ENCODE data around the gene CHM.
"Not testable (repeated sequence)": the region's sequence is repeated elsewhere in the genome, so short reads cannot be mapped to it uniquely, and the experiment has no call there.

CHM gene

DNA sequence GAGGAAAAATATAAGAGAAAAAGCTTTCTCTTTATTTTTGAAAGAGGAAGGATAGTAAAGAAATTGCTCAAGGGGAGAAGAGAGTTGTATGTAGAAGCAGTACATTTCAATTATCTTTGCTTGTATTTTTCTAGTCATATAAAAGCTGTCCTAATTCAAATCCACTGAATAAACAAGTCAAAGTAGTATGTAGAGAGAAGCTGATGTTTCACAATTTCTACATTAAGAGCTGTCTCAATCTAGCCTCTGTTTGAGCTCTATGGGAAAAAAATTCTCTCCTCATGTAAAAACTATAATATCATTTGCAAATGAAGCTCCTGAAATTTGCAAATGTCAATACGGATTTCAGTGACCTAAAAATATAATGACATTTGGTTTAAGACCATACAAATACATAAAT is 52.6 kb downstream of the CHM start:
- no peak for DNase-seq

DNA sequence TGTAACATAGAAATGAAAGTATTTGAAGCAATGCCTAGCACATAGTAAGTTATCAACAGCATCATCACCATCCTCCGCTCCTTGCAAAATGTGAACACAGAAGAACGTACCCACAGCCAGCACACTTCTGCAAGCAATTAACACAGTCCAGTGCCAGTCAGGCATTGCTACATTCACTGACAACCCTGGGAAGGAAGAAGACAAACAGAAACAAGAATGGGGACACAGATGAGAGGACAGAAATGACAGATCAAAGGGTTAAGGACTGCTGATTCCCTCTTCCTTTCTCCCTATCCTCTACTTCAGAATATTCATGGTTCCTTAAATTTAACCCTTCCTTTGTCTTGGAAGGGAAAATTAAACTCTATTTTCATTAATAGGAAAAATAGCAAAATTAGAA is 53.1 kb downstream of the CHM start:
- no peak for DNase-seq

DNA sequence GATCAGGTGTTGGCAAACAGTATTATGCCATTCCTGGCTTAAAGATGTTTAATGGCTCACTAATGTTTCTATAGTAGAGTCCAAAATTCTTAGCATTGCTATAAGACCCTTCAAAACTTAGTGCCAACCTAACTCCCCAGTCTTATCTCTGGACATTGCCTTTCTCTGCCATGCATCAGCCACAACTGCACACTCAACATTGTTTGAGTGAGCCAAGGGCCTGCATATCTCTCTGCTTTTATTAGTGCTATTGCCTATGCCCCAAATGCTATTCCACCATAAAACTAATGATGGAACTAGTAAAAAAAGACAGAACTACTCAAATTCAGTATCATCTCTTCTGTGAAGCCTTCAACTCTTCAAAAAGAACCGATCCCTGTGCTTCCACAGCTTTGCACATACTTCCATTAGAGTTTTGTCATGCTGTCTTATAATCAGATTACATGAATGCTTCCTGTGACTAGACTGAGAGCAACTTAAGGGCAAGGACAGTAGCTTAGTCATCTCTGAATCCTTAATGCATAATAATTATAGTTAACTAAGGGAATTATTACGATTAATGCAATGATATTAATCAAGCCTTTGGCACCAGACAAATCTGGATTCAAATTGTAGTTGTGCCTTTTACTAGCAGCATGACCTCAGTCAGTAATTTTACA is 53.7 kb downstream of the CHM start:
- no peak for DNase-seq

DNA sequence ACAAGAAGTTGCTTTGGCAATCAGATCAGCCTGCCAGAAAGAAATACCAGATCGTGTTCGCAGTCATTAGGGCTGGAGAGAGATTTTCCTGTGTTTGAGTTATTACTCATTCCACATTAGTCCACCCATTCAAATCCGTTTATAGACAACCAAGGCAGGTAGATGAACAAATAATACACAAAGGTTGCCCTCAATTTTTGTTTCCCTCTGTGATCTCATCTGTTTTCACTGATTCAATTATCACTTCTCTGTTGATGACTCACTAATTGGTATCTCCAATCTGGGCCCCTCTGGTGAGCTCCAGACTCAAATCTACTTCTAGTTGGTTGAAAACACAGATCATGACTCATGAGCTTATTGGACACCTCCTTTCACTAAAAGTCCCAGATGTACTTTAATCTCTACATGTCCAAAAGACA is 54.5 kb downstream of the CHM start:
- no peak for DNase-seq

DNA sequence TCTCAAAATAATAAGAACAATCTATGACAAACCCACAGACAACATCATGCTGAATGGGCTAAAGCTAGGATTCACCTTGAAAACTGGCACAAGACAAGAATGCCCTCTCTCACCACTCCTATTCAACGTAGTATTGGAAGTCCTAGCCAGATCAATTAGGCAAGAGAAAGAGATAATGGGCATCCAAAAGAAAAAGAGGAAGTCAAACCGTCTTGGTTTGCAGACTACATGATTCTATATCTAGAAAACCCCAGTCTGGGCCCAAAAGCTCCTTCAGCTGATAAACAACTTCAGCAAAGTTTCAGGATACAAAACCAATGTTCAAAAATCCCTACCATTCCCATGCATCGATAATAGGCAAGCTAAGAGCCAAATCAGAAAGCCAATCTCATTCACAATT is 59.0 kb downstream of the CHM start:
- DNase-seq = no peak

DNA sequence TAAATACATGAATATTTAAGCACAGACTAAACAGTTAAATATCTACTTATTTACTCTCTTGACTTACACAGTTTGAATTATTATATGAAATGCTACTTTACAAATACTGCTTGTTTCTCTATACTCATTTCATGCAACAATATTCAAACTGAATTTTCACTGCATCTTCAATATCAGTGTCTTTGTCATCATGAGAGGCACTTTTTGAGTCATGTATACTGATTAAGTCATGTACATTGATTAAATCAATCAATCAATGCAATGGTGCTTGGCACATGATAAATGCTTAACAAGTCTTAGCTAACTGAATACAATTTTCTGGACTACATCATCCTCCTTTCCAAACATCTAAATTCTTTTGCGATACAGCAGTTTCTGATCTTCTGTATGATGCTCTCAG is 67.1 kb downstream of the CHM start:
- DNase-seq = no peak

DNA sequence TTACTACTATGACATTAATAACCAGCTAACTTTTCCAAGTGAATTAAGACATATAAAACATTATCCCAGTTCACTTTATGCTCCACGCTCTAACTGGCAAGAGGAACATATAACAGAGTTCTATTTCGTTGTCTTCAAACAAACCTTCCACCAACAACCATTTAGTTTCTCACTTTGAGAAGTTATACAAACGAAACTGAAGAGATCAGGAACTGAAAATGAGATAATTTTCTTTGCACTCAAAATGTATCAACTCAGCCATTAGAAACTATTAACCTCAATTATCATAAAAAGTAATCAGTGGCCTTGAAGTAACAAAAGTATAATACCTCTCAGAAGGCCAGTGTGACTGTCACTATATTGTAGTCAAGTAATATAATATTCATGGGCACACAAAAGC is 70.1 kb downstream of the CHM start:
- no peak for DNase-seq

DNA sequence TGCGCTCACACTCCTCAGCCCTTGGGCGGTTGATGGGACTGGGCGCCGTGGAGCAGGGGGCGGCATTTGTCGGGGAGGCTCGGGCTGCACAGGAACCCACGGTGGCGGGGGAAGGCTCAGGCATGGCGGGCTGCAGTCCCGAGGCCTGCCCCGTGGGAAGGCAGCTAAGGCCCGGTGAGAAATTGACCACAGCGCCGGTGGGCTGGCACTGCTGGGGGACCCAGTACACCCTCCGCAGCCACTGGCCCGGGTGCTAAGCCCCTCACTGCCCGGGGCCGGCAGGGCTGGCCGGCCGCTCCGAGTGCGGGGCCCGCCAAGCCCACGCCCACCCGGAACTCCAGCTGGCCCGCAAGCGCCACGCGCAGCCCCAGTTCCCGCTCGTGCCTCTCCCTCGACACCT is 75.0 kb downstream of the CHM start:
- DNase-seq = not testable (repeated sequence)

DNA sequence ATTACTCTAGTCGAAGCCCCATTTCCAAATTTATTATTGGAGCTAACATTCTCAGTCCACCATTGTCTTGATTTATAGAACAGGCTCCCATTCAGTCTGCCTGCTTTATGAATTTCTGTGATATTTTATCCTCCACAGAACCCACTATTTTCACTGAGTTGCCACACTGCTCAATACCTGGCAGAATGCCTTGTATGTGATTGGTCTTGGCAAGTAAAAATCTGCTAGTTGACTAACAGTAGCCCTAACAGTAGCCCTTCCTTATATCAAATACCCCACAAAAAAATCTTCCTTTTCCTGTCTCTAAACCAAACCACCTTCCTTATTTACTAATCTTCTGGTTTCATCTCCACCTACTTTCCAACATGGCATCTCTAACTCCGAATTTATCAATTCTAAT is 82.6 kb downstream of the CHM start:
- no peak for DNase-seq

DNA sequence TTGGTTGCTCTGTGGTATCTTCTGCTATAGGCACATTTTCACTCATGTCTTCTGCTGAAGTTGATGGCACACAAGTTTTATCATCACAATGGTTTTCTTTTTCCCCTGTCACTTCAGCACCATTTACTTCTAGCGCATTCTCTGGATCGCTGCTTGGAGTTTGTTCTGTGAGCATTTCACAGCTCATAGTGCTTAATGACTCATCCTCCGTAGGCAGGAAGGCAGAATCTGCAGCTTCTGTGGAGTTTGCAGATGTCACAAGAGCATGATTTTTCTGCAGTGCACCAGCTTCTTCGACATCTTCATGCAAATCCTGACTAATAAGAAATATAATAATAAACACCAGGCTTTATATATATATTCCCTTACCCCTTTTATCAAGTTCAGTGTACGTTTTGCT is 83.6 kb downstream of the CHM start:
- no peak for DNase-seq

DNA sequence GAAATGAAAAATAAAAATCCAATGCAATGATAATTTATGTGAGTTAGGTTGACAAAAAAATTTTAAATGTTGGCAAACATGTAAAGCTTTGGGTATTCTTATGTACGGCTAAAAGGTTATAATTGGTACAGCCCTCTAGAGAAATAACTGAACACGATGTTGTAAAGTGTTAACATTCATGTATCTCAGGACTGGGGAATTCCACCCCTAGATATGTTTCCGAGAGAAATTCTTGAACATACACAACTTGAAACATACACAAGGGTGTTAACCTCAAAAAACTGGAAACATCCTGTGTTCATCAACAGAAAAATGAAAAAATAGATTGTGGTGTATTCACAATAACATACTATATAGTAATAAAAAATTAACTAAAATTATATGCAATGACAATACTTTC is 91.8 kb downstream of the CHM start:
- DNase-seq = no peak

DNA sequence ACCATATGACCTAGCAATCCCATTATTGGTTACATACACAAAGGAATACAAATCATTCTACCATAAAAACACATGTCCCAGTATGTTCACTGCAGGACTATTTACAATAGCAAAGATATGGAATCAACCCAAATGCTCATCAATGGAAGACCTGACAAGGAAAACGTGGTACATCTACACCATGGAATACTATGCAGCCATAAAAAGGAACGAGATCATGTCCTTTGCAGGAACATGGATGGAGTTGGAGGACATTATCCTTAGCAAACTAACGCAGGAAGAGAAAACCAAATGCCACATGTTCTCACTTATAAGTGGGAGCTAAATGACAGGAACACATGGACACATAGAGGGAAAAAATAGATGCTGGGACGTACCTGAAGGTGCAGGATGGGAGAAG is 102.6 kb downstream of the CHM start:
- not testable (repeated sequence) for DNase-seq

DNA sequence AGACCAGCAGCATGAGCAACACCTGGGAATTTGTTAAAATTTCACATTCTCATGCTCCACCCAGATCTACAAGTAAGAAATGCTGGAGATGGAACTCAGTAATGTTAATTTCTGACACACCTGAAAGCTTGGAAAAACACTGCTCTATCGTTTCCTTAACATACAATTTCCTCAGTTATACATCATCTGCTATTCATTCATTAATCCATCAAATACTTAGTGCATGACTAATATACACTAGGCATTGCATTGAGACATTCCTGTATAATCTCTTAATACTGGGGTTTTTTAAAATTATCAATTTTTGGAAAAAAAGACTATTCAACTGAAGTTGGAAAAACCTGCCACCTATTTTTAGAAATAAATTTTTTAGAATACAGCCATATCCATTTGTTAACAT is 106.1 kb downstream of the CHM start:
- DNase-seq = no peak

DNA sequence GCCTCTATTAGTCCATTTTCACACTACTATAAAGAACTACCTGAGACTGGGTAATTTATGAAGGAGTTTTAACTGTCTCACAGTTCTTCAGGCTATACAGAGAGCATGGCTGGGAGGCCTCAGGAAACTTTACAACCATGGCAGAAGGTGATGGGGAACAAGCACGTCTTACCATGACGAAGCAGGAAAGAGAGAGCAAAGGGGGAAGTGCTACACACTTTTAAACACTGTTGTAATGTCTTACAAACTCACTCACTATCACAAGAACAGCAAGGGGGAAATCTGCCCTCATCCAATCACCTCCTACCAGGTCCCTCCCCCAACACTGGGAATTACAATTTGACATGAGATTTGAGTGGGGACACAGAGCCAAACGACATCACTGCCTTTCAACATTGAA is 107.4 kb downstream of the CHM start:
- not testable (repeated sequence) for DNase-seq

DNA sequence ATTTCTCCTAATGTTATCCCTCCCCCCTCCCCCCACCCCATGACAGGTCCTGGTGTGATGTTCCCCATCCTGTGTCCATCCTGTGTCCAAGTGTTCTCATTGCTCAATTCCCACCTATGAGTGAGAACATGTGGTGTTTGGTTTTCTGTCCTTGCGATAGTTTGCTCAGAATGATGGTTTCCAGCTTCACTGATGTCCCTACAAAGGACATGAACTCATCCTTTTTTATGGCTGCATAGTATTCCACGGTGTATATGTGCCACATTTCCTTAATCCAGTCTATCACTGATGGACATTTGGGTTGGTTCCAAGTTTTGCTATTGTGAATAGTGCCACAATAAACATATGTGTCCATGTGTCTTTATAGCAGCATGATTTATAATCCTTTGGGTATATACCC is 113.0 kb downstream of the CHM start:
- not testable (repeated sequence) for DNase-seq

DNA sequence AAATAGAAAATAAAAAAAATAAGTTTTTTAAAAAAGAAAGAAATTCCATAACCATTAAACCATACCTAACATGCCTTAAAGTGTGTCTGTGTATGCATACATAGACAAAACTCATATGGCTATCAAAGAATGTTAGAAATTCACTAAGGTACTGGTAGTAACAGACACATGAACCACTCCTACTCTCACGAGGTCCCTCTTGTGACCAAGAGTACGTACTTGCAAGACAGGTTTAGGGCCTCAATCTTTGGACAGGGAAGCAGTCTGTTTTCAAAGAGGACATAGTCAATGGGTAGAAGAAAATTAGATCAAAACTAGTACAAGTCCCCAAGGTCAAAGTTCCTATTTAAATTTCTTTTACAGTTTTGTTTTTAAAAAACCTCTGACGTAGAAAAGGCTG is 117.3 kb downstream of the CHM start:
- no peak for DNase-seq

DNA sequence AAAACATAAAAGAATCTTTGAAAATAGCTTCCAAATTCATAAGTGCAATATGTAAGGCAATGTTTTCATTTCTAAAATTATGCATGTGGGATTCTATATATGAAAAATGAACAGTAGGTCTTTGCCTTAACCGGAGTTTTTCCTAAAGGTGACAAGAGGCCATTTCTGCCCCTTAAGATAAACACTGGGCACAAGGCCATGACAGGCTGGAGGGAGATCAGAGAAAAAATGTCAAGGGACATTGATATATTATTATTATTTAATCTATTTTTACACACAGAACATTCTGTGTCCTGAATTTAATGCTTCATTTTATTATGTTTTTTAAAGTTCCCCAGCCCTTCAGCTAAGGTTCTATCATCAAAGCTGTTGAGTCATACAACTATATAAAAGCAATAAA is 118.8 kb downstream of the CHM start:
- DNase-seq = no peak

DNA sequence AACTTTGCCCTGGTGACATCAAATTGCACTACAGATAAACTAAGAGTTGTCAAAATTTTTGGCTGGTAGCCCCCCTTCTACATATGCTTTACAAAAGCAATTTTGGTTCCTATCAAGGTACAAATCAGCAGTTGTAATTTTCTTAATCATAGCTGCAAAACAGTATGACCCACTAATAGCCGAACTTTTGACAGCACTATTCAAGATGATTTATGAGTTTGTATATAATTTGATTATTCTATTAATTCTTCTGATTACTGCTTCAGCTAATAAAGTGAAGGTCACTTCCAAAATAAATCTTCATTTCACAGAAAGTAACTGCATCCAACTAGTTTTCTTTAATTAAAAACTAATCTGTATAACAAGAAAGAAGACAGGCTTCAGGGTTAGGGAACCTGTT is 119.6 kb downstream of the CHM start:
- DNase-seq = no peak

DNA sequence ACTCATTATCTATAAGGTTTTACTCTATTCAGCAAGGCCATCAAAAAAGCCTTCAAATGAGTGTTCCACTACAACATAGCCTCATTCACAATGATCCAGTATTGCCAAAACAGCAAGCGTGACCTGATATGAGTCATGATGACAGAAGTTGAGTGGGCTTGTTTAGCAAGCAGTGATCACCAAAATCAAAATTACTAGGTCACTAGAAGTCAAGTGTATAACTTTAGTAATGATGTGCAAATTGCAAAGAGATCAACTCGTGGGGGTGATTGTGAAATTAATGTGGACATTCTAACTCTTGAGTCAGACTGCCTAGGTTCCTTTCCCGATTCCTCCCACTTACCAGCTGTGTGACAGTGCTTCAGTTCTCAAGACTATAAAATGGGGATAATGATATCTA is 124.5 kb downstream of the CHM start:
- DNase-seq = no peak

DNA sequence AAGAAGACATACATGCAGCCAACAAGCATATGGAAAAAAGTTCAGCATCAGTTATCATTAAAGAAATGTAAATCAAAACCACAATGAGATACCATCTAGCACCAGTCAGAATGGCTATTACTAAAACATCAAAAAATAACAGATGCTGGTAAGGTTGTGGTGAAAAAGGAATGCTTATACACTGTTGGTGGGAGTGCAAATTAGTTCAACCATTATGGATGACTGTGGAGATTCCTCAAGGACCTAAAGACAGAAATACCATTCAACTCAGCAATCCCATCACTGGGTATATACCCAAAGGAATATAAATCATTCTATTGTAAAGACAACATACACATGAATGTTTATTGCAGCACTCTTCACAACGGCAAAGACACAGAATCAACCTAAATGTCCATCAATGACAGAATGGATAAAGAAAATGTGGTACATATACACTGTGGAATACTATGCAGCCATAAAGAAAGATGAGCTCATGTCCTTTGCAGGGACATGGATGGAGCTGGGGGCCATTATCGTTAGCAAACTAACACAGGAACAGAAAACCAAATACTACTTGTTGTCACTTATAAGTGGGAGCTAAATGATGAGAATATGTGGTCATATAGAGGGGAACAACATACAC is 130.6 kb downstream of the CHM start:
- DNase-seq = not testable (repeated sequence)

DNA sequence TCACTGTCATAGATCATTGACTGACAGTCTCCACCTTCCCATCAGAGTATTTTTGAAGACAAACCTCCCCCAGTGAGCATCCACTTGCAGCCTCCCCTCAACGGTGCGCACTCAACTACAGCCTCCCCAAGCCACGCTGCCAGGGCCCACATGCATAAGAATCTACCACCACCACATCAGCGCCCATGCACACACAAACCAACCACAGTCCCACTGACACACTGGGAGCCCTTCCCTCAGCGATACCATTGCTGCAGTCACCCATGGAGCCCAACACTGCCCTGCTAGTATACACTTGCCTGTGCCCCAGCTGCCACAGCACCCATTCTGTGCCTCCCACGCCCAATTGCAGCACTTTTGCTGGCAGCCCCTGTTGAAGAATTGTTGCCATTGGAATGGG is 132.9 kb downstream of the CHM start:
- no peak for DNase-seq

DNA sequence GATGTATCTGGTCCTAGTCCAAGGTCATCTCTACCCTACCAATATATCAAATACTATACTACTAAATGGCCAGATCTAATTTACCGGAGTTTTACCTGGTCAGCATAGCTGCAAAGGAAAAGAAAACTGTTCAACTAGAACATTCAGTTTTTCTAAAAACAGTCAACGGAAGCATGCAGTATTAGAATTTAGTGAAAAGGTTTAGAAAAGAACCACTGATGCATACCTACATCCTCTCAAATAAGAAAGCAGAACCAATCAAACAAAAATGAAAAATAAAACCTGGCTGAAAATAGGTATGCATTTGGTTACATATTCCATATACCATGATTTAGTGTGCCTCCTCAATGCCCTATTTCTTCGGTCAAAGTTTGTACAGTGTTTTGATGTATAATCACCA is 140.0 kb downstream of the CHM start:
- DNase-seq = no peak

DNA sequence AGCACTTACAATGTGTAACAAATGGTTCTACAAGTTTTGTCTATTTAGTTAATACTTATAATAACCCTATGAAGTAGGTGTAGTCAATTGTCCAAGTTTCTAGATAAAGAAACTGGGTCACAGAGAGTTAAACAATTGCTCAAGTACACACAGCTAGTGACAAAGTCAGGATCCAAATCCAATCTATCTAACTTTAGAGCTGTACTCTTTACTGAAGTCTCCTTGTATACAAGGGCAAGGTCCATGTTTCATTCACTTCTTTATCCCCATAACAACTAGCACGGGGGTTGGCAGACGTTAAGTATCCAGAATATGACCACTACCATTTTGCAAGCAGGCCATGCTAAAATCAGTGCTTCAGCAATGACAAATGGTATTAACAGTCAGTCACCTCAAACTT is 141.0 kb downstream of the CHM start:
- DNase-seq = no peak

DNA sequence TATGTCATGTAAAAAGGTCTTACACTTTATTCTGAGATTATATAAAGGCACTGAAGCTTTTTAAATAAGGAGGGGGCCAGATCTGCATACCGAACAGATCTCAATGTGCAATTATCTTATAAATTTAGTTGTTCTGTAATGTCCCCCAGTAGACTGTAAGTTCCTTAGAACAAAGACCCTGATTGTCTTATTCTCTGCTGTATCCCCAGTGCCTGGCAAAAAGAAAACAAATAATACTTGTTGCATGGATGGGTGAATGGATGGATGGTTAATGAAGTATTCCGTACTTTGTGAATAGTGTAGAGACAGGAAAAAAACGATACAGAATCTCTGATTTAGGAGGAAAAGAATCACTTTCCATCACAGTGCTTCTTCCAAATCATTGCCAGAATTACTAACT is 141.5 kb downstream of the CHM start:
- DNase-seq = no peak

All from CD4-positive, alpha-beta T cell treated with Interferon alpha-2 for 1 hour (primary cell).